Ascending aorta (tissue), 2 donors: ENCODE data around the gene PRKCA. TPM values are rescaled to one million over a fixed set of nuclear protein-coding genes. Genes with fewer than 3 reads are reported as not detected.

Experiments used
- DNase-seq, 2 donors: peaks; one replicate each; pipeline ENCODE4 v3.0.0-alpha.2; 2019; ENCODE audit warnings: low spot score in 2 of 2
- H3K27ac ChIP-seq, 2 donors: fragments of 200-600 bp; sonication (generic); one replicate each; pipeline ENCODE4 v1.5.1; 2016 to 2017; ENCODE audit warnings: mild to moderate bottlenecking in 1 of 2
- H3K27me3 ChIP-seq: fragments of 200-600 bp; sonication (generic); one replicate; pipeline ENCODE4 v1.5.1; 2017
- H3K36me3 ChIP-seq, 2 donors: fragments of 200-600 bp; sonication (generic); one replicate each; pipeline ENCODE4 v1.5.1; 2016
- H3K4me1 ChIP-seq, 2 donors: fragments of 200-600 bp; sonication (generic); one replicate each; pipeline ENCODE4 v1.5.1; 2016 to 2017; ENCODE audit warnings: mild to moderate bottlenecking in 1 of 2
- H3K4me3 ChIP-seq, 2 donors: fragments of 200-600 bp; sonication (generic); one replicate each; pipeline ENCODE4 v1.5.1; 2016 to 2017; ENCODE audit warnings: mild to moderate bottlenecking in 1 of 2
- H3K9me3 ChIP-seq, 2 donors: fragments of 200-600 bp; sonication (generic); one replicate each; pipeline ENCODE4 v1.5.1; 2016
- intact Hi-C: fragments of 100-400 bp; cut with DNase I; formaldehyde crosslinking; loops from one replicate; pipeline ENCODE4 v1.15.1; 2023
- total RNA-seq: library from RNA; depleted of rRNA; stranded (reverse); fragments of >200 nt; gene quantifications from one replicate; pipeline ENCODE4 v1.1.0, GENCODE V29; 2016
- TF ChIP-seq, protein P1 (sequence below), 3 experiments: fragments of 200-600 bp in 2 of 3; fragments of 450-650 bp in 1 of 3; sonication (generic) in 2 of 3; IDR thresholded peaks; one replicate each; pipeline ENCODE4 v1.5.1; 2016 to 2019; ENCODE audit warnings: antibody characterized with exemption in 3 of 3, mild to moderate bottlenecking in 1 of 3, moderate library complexity in 1 of 3

Gene PRKCA
- total RNA-seq, 1 donor from 2014 or later: 3.2 TPM

DNA sequence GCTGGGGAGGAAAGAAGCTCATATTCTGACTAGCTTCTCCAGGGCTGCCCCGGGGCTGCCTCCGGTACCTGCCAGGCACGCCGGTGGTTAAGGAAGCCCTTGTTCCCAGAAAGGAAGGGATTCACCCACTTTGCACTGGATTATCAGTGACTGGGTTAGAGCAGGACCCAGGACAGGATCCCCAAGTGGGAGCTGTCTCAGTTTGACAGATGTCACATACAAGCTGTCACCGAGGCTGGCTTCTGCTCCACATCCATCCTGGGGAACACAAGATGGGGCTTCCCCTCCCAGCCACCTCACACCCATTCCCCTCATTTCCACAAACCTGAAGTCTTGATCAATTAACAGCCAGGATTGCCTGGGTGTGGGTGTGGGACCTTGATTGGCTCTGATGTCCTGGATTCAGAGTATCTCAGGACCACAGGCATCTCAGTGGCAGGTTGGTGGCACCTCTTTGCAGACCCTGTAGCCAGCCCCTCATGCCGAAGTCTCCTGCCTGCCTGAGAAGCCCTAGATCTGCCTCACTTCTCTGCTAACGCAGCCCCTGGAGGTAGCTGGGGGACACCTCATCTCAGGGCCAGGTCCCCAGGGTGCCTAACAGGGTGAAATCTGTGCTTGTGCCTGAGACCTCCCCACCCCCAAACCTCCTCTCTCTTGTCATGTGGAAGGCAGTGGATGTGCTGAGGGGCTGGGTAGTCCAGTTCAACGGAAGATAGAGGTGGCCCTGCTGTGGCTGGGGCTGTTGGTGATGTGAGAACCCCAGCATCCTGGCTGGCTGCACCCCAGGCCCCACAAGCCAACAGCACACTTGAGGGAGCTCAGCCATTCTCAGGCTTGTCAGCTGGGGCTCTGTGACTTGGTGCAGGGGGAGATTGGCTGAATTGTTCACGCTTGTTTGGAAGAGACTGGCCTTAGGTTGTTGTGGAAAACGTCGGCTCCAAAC, 533.9 kb downstream of the PRKCA start:
- intact Hi-C loops: no loop called here
- no peak for DNase-seq
- Histone ChIP-seq H3K36me3 (no peaks in the 10 kb centered on the region), H3K4me3 (no peak overlapping the region), H3K4me1 (no peaks in the 10 kb centered on the region), H3K9me3 (no peaks in the 10 kb centered on the region), H3K27me3 (no peaks in the 10 kb centered on the region), H3K27ac (no peak overlapping the region)
- TF ChIP-seq, protein P1, sequence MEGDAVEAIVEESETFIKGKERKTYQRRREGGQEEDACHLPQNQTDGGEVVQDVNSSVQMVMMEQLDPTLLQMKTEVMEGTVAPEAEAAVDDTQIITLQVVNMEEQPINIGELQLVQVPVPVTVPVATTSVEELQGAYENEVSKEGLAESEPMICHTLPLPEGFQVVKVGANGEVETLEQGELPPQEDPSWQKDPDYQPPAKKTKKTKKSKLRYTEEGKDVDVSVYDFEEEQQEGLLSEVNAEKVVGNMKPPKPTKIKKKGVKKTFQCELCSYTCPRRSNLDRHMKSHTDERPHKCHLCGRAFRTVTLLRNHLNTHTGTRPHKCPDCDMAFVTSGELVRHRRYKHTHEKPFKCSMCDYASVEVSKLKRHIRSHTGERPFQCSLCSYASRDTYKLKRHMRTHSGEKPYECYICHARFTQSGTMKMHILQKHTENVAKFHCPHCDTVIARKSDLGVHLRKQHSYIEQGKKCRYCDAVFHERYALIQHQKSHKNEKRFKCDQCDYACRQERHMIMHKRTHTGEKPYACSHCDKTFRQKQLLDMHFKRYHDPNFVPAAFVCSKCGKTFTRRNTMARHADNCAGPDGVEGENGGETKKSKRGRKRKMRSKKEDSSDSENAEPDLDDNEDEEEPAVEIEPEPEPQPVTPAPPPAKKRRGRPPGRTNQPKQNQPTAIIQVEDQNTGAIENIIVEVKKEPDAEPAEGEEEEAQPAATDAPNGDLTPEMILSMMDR (IDR thresholded peaks at IDR 0.05): no peak

DNA sequence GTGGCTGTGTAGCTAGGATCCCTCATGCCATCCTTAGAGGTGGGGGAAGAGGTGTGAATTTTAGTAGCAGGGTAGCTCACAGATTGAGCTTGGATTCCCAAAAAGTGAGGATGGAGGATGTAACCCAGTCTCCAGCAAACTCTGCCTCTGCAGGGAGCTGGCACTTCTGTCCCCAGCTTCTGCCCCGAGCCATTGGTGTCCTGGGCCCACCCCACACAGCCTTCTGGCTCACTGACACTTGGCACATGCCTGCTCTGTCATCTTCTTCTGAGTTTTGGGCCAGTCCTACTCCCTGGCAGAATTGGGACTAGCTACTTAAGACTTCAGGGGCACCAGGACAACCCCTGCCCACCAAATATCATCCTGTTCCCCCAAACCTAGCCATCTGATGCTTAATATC, 534.8 kb downstream of the PRKCA start:
- TF ChIP-seq, protein P1 (IDR thresholded peaks at IDR 0.05): no peak
- Histone ChIP-seq H3K36me3 (no peaks in the 10 kb centered on the region), H3K4me1 (no peaks in the 10 kb centered on the region), H3K27me3 (no peaks in the 10 kb centered on the region), H3K27ac (no peak overlapping the region), H3K9me3 (no peaks in the 10 kb centered on the region), H3K4me3 (no peak overlapping the region)
- no peak for DNase-seq
- intact Hi-C loops: no loop called here

DNA sequence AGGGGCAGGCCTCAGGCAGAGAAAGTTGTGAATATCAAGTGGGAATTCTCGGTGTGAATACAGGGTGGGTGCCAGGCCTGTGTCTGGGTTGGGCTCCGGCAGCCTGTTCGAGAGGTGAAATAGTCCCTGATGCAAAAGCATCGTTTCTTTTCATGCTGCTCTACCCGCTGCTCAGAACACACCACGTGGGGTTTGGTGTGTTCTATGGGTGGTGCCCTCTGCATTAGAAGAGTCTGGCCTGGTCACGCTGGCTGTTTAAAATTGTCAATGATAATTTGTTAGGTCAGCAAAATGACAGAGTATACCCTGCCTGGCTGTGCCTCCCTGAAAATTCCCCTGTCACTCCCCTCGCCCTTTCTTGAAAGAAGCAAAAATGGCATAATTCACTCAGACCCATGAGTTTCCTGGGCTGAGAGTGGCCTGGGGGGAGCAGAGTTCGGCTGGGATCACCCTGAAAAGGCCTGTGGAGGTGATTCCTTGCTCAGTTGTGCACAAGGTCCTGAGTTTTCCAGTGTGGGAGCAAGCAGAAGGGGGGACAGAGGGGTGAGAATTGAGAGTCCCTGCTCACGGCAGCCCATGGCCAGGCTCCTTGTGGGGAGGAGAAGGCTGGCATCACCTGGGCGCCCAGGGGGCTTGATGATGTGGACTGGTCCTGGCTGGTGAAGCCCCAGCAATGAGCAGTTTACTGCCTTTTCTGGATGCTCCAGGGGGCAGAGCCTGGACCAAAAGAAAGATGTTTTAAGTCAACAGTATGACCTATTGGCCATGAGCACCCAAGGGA, 535.7 kb downstream of the PRKCA start:
- DNase-seq: no peak
- Histone ChIP-seq H3K4me3 (no peak overlapping the region), H3K9me3 (no peaks in the 10 kb centered on the region), H3K36me3 (no peaks in the 10 kb centered on the region), H3K27me3 (no peaks in the 10 kb centered on the region), H3K27ac (no peak overlapping the region), H3K4me1 (no peaks in the 10 kb centered on the region)
- TF ChIP-seq, protein P1 (IDR thresholded peaks at IDR 0.05): no peak
- intact Hi-C loops: no loop called here

DNA sequence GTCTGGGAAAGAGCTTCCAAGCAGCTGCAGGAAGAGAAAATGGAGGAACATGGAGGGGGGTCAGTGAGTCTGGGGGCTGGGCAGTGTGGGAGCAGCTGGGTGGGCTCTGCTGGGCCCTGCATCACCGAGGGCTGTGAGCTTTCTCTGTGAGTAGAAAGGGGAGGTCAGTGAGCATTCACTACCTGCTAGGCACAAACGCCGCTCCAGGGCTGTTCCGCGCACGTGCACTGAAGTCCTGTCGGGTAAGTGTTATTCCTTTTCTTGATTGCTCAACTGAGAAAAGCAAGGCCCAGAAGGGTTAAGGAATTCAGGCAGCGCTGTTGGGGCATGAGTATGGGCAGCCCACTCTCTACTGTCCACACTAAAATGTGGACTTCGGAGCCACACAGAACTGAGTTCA, 537.2 kb downstream of the PRKCA start:
- Histone ChIP-seq H3K9me3 (no peaks in the 10 kb centered on the region), H3K27me3 (no peaks in the 10 kb centered on the region), H3K27ac (no peak overlapping the region), H3K36me3 (no peaks in the 10 kb centered on the region), H3K4me3 (no peak overlapping the region), H3K4me1 (no peaks in the 10 kb centered on the region)
- no peak for DNase-seq
- TF ChIP-seq, protein P1 (IDR thresholded peaks at IDR 0.05): no peak
- intact Hi-C loops: no loop called here

DNA sequence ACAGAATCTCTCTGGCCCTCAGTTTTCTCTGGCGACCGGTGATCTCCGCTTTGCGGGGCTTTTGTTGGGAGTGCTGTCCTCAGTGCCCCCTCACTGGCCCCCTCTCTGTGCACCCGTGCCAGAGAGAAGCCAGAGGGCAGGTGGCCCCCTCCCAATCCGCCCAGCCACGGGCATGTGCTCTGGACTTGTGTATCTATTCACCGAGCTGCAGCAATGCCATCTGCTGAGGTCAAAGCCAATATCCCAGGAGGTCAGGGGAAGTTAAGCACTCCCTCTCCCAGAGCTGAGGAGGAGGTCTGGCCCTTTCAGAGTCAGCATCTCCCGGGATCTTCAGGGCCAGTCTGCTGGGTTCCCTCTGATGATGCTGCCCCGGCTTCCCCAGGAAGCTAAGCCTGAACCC, 537.6 kb downstream of the PRKCA start:
- no peaks in the 10 kb centered on the region for H3K36me3 ChIP-seq
- TF ChIP-seq, protein P1 (IDR thresholded peaks at IDR 0.05): no peak
- H3K4me3 ChIP-seq: no peak overlapping the region
- H3K27ac ChIP-seq: no peak overlapping the region
- no peaks in the 10 kb centered on the region for H3K9me3 ChIP-seq
- no peak for DNase-seq
- H3K27me3 ChIP-seq: no peaks in the 10 kb centered on the region
- H3K4me1 ChIP-seq: no peaks in the 10 kb centered on the region
- intact Hi-C loops: no loop called here
